ENCODE data around the gene RSRC1.

Gene RSRC1

GRCh38 chr3:158128755-158129154, 18.9 kb downstream of the RSRC1 start:
- no peak for DNase-seq (ENCODE audit: low spot score)

GRCh38 chr3:158134363-158134762, 24.5 kb downstream of the RSRC1 start:
- no peak for DNase-seq (ENCODE audit: low spot score)

- DNase-seq (ENCODE audit: low spot score), result no peak
These were observed 30.5 kb downstream of the RSRC1 start for GRCh38 chr3:158140396-158140795.

GRCh38 chr3:158148218-158148617, 38.3 kb downstream of the RSRC1 start:
- no peak for DNase-seq (ENCODE audit: low spot score)

GRCh38 chr3:158152186-158152585, 42.3 kb downstream of the RSRC1 start:
- DNase-seq (ENCODE audit: low spot score), result peak; percentile 29

- no peak for DNase-seq (ENCODE audit: low spot score)
These were observed 49.1 kb downstream of the RSRC1 start for GRCh38 chr3:158158969-158159368.

- no peak for DNase-seq (ENCODE audit: low spot score)
These were observed 49.8 kb downstream of the RSRC1 start for GRCh38 chr3:158159714-158160113.

GRCh38 chr3:158160958-158161357, 51.1 kb downstream of the RSRC1 start:
- peak; percentile 19 for DNase-seq (ENCODE audit: low spot score)

- no peak for DNase-seq (ENCODE audit: low spot score)
These were observed 55.3 kb downstream of the RSRC1 start for GRCh38 chr3:158165141-158165655.

GRCh38 chr3:158165730-158166129, 55.8 kb downstream of the RSRC1 start:
- no peak for DNase-seq (ENCODE audit: low spot score)

- DNase-seq (ENCODE audit: low spot score), result no peak
These were observed 56.3 kb downstream of the RSRC1 start for GRCh38 chr3:158166223-158166622.

GRCh38 chr3:158167737-158168557, 58.1 kb downstream of the RSRC1 start:
- peak; percentile 94 for DNase-seq (ENCODE audit: low spot score)

GRCh38 chr3:158169091-158169491, 59.2 kb downstream of the RSRC1 start:
- no peak for DNase-seq (ENCODE audit: low spot score)

GRCh38 chr3:158181096-158181495, 71.2 kb downstream of the RSRC1 start:
- DNase-seq (ENCODE audit: low spot score), result no peak

GRCh38 chr3:158185711-158186110, 75.8 kb downstream of the RSRC1 start:
- no peak for DNase-seq (ENCODE audit: low spot score)

- DNase-seq (ENCODE audit: low spot score), result no peak
These were observed 91.1 kb downstream of the RSRC1 start for GRCh38 chr3:158200955-158201354.

- no peak for DNase-seq (ENCODE audit: low spot score)
These were observed 95.4 kb downstream of the RSRC1 start for GRCh38 chr3:158205324-158205723.

- DNase-seq (ENCODE audit: low spot score), result no peak
These were observed 96.1 kb downstream of the RSRC1 start for GRCh38 chr3:158205994-158206393.

- no peak for DNase-seq (ENCODE audit: low spot score)
These were observed 100.2 kb downstream of the RSRC1 start for GRCh38 chr3:158210067-158210466.

GRCh38 chr3:158213461-158213860, 103.6 kb downstream of the RSRC1 start:
- no peak for DNase-seq (ENCODE audit: low spot score)

- no peak for DNase-seq (ENCODE audit: low spot score)
These were observed 108.1 kb downstream of the RSRC1 start for GRCh38 chr3:158217992-158218391.

GRCh38 chr3:158220575-158220974, 110.7 kb downstream of the RSRC1 start:
- DNase-seq (ENCODE audit: low spot score), result no peak

GRCh38 chr3:158221426-158221825, 111.5 kb downstream of the RSRC1 start:
- no peak for DNase-seq (ENCODE audit: low spot score)

- DNase-seq (ENCODE audit: low spot score), result no peak
These were observed 116.5 kb downstream of the RSRC1 start for GRCh38 chr3:158226429-158226828.
